Endothelial cell of umbilical vein (primary cell): ENCODE measurements around the gene GEMIN4. TPM values are rescaled to one million over a fixed set of nuclear protein-coding genes. Genes with fewer than 3 reads are reported as not detected.

ENCODE experiments used
- BruUV-seq: library from RNA; stranded (reverse); fragments of 400-500 nt; replicated peaks from 2 replicates; lab custom pipeline; 2021; lab: Mats Ljungman, UMichigan
- CTCF ChIA-PET: fragments of 300-600, 350-600 bp; sonication (Branson Sonifier 250); formaldehyde crosslinking; loops from one replicate; lab custom pipeline; 2021; ENCODE audit warnings: antibody characterized with exemption, inconsistent platforms; lab: Charles Lee
- POLR2A ChIA-PET: fragments of 300-600, 350-600 bp; sonication (Branson Sonifier 250); formaldehyde crosslinking; loops from one replicate; lab custom pipeline; 2021; ENCODE audit warnings: antibody characterized with exemption, inconsistent platforms; lab: Charles Lee
- DNase-seq: peaks from one replicate; pipeline ENCODE4 v3.0.0-alpha.2; 2011; ENCODE audit warnings: low read depth, low spot score
- FAIRE-seq: peaks from 2 replicates; lab custom pipeline; 2011; peaks lifted over from hg19 to GRCh38; lab: Jason Lieb, UNC
- H2AFZ ChIP-seq: 2 replicates; pipeline ENCODE4 v1.6.0; 2012; ENCODE audit warnings: low read depth, low read length, control low read depth, inconsistent platforms
- H3K27ac ChIP-seq: 2 replicates; pipeline ENCODE4 v1.5.1; 2011; ENCODE audit warnings: low read depth, mild to moderate bottlenecking, control low read depth, low read length, moderate library complexity; ENCODE audit not compliant: insufficient read depth
- H3K27me3 ChIP-seq, 2 experiments: 2 replicates each; pipeline versions ENCODE4 v1.6.0 to v1.6.1; 2011; ENCODE audit warnings: low read length in 2 of 2, mixed read lengths in 1 of 2; ENCODE audit not compliant: control insufficient read depth in 2 of 2, insufficient read depth in 2 of 2
- H3K36me3 ChIP-seq, 2 experiments: 2 replicates in 1 of 2; 3 replicates in 1 of 2; pipeline ENCODE4 v1.5.1; 2011; ENCODE audit warnings: low read length in 2 of 2, mild to moderate bottlenecking in 1 of 2, moderate library complexity in 1 of 2; ENCODE audit not compliant: control insufficient read depth in 2 of 2, insufficient read depth in 2 of 2; ENCODE audit errors: extremely low read depth in 1 of 2
- H3K4me1 ChIP-seq: 3 replicates; pipeline ENCODE4 v1.5.1; 2011; ENCODE audit warnings: mild to moderate bottlenecking, low read length; ENCODE audit not compliant: control insufficient read depth, insufficient read depth; ENCODE audit errors: extremely low read depth
- H3K4me2 ChIP-seq: 2 replicates; pipeline ENCODE4 v1.6.1; 2011; ENCODE audit warnings: low read length, control low read depth, mixed read lengths; ENCODE audit not compliant: insufficient read depth
- H3K4me3 ChIP-seq, 3 experiments: fragments of 200-600 bp in 1 of 3; sonication (generic), shearing (Covaris generic) in 1 of 3; replicated peaks in 1 of 3; 2 replicates each; pipeline ENCODE4 v1.5.1; 2011 to 2016; ENCODE audit warnings: control low read depth in 3 of 3, low read length in 3 of 3, mild to moderate bottlenecking in 2 of 3, inconsistent platforms in 1 of 3, low read depth in 1 of 3, moderate library complexity in 1 of 3; ENCODE audit not compliant: insufficient read depth in 1 of 3
- H3K79me2 ChIP-seq: 2 replicates; pipeline ENCODE4 v1.6.0; 2012; ENCODE audit warnings: low read length, inconsistent platforms; ENCODE audit not compliant: control insufficient read depth, insufficient read depth
- H3K9ac ChIP-seq: replicated peaks from 2 replicates; pipeline ENCODE3; 2011; ENCODE audit warnings: low read length, control low read depth; ENCODE audit not compliant: insufficient read depth; ENCODE audit errors: extremely low read depth
- H3K9me1 ChIP-seq: replicated peaks from 3 replicates; pipeline ENCODE4 v1.6.0; 2011; ENCODE audit warnings: mild to moderate bottlenecking, low read length; ENCODE audit not compliant: control insufficient read depth, insufficient read depth; ENCODE audit errors: extremely low read depth
- H3K9me3 ChIP-seq: replicated peaks from 2 replicates; pipeline ENCODE4 v1.5.1; 2012; ENCODE audit warnings: low read length, inconsistent platforms; ENCODE audit not compliant: control insufficient read depth, insufficient read depth
- H4K20me1 ChIP-seq: replicated peaks from 2 replicates; pipeline ENCODE3; 2011; ENCODE audit warnings: mild to moderate bottlenecking, low read length; ENCODE audit not compliant: control insufficient read depth, insufficient read depth; ENCODE audit errors: extremely low read depth
- EZH2 ChIP-seq: IDR thresholded peaks from 2 replicates; pipeline ENCODE4 v1.6.1; 2012; ENCODE audit warnings: borderline replicate concordance, low read depth, mild to moderate bottlenecking, moderate library complexity, low read length, inconsistent platforms; ENCODE audit not compliant: severe bottlenecking
- FOS ChIP-seq: IDR thresholded peaks from 2 replicates; pipeline ENCODE4 v1.6.1; 2011; ENCODE audit warnings: mild to moderate bottlenecking, low read length, moderate library complexity, borderline replicate concordance; ENCODE audit not compliant: insufficient read depth
- GATA2 ChIP-seq: IDR thresholded peaks from 2 replicates; pipeline ENCODE4 v1.7.0; 2011; ENCODE audit warnings: low read depth, mild to moderate bottlenecking, moderate library complexity, mixed read lengths, low read length; ENCODE audit not compliant: insufficient read length, insufficient read depth
- JUN ChIP-seq: IDR thresholded peaks from 2 replicates; pipeline ENCODE4 v1.6.1; 2011; ENCODE audit warnings: borderline replicate concordance, low read depth; ENCODE audit not compliant: insufficient read length, insufficient read depth
- MYC ChIP-seq: IDR thresholded peaks from one replicate; pipeline ENCODE4 v1.6.1; 2011; ENCODE audit warnings: mild to moderate bottlenecking, low read depth, low read length
- POLR2A ChIP-seq: IDR thresholded peaks from 2 replicates; pipeline ENCODE4 v1.6.1; 2012; ENCODE audit warnings: low read depth, mild to moderate bottlenecking, control low read depth, low read length
- POLR2AphosphoS5 ChIP-seq: IDR thresholded peaks from 2 replicates; pipeline ENCODE4 v1.6.1; 2012; ENCODE audit warnings: low read depth, mild to moderate bottlenecking, control low read depth, low read length, moderate library complexity; ENCODE audit not compliant: insufficient read depth
- dilution Hi-C: fragments of 300-500 bp; cut with MboI; formaldehyde crosslinking; loops from one replicate; pipeline ENCODE4 v1.15.0; 2019; ENCODE audit warnings: low sequenced_read_pairs; ENCODE audit not compliant: extremely low pct_ligation_motif_present
- intact Hi-C: fragments of 100-400 bp; cut with micrococcal nuclease; formaldehyde crosslinking; loops from one replicate; pipeline ENCODE4 v1.10.0; 2022
- polyA plus RNA-seq, 4 experiments: library from polyadenylated mRNA; depleted of rRNA in 3 of 4; stranded (reverse) in 3 of 4; unstranded in 1 of 4; fragments of >200 nt; gene quantifications; 2 replicates each; pipeline versions ENCODE4 v1.2.1 to v1.2.3, GENCODE V29; 2011 to 2012; ENCODE audit warnings: missing spikeins in 1 of 4
- total RNA-seq: library from RNA; stranded (reverse); gene quantifications from 2 replicates; pipeline ENCODE4 v1.2.3, GENCODE V29; 2021
- TF ChIP-seq, protein P1 (sequence below), 2 donors: IDR thresholded peaks; 1 replicate in 1 of 2; 2 replicates in 1 of 2; pipeline ENCODE4 v1.5.1; 2011; ENCODE audit warnings: low read length in 2 of 2, mild to moderate bottlenecking in 2 of 2, moderate library complexity in 2 of 2, control low read depth in 1 of 2, inconsistent platforms in 1 of 2, low read depth in 1 of 2; ENCODE audit not compliant: insufficient read depth in 1 of 2; ENCODE audit errors: extremely low read depth in 1 of 2
- TF ChIP-seq, protein P2 (sequence below): IDR thresholded peaks from 2 replicates; pipeline ENCODE4 v1.6.1; 2011; ENCODE audit not compliant: insufficient read depth, insufficient read length

GEMIN4 gene
- total and polyA plus RNA-seq, 2 donors (not counting 3 experiments of a cell fraction or from before 2014, with no cell fraction given), result 23.5 to 29.9 TPM

DNA sequence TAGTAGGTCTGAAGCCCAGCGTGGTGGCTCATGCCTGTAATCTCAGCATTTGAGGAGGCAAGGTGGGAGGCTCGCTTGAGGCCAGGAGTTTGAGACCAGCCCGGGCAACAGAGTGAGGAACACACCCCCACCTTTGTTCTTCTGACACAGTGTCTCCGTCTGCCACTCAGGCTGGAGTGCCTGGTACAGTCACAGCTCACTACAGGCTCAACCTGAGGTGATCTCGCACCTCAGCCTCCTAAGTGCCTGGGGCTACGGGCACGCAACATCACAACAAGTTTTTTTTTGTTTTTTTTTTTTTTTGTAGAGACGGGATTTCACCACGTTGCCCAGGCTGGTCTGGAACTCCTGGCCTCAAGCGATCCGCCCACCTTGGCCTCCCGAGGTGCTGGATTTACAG is 26.3 kb downstream of the GEMIN4 start:
- dilution Hi-C loops, result no loop called here
- H2AFZ ChIP-seq, result no peak overlapping the region
- no peaks in the 10 kb centered on the region for H3K4me1 ChIP-seq
- no peaks in the 10 kb centered on the region for H3K9me1 ChIP-seq
- no peak for DNase-seq
- CTCF ChIA-PET, result no interaction called here
- no TSS peak for BruUV-seq
- TF ChIP-seq, protein P1, sequence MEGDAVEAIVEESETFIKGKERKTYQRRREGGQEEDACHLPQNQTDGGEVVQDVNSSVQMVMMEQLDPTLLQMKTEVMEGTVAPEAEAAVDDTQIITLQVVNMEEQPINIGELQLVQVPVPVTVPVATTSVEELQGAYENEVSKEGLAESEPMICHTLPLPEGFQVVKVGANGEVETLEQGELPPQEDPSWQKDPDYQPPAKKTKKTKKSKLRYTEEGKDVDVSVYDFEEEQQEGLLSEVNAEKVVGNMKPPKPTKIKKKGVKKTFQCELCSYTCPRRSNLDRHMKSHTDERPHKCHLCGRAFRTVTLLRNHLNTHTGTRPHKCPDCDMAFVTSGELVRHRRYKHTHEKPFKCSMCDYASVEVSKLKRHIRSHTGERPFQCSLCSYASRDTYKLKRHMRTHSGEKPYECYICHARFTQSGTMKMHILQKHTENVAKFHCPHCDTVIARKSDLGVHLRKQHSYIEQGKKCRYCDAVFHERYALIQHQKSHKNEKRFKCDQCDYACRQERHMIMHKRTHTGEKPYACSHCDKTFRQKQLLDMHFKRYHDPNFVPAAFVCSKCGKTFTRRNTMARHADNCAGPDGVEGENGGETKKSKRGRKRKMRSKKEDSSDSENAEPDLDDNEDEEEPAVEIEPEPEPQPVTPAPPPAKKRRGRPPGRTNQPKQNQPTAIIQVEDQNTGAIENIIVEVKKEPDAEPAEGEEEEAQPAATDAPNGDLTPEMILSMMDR (IDR thresholded peaks at IDR 0.05; ENCODE audit: extremely low read depth in 1 of 2, insufficient read depth in 1 of 2, low read depth in 1 of 2, low read length in 2 of 2), result no peak
- TF ChIP-seq MYC, result no peak
- TF ChIP-seq POLR2A, result no peak
- TF ChIP-seq FOS, result no peak
- no peak for TF ChIP-seq POLR2AphosphoS5
- TF ChIP-seq EZH2, result no peak
- no peak for TF ChIP-seq JUN
- TF ChIP-seq, protein P2, sequence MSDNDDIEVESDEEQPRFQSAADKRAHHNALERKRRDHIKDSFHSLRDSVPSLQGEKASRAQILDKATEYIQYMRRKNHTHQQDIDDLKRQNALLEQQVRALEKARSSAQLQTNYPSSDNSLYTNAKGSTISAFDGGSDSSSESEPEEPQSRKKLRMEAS, result no peak
- no peak for TF ChIP-seq GATA2
- intact Hi-C loops, result no loop called here
- no peaks in the 10 kb centered on the region for H3K79me2 ChIP-seq
- no peak overlapping the region for H3K27ac ChIP-seq
- POLR2A ChIA-PET, result no interaction called here
- no peak overlapping the region for H3K4me2 ChIP-seq
- no peak for FAIRE-seq
- H3K36me3 ChIP-seq, result no peaks in the 10 kb centered on the region
- no peaks in the 10 kb centered on the region for H3K27me3 ChIP-seq
- no peaks in the 10 kb centered on the region for H4K20me1 ChIP-seq
- no peak overlapping the region for H3K9ac ChIP-seq
- no peaks in the 10 kb centered on the region for H3K9me3 ChIP-seq
- H3K4me3 ChIP-seq, result no peak overlapping the region
